Heart left ventricle (tissue), 16 donors: ENCODE results near the gene HERC2. TPM values are rescaled to one million over a fixed set of nuclear protein-coding genes. Genes with fewer than 3 reads are reported as not detected.
"Not testable (repeated sequence)": the region's sequence is repeated elsewhere in the genome, so short reads cannot be mapped to it uniquely, and the experiment has no call there.

ENCODE experiments used
- ATAC-seq, 4 donors: fragments of 200-7000 bp; cut with Tn5 transposase; one replicate each; pipeline ENCODE4 v1.9.1; 2020 to 2022; ENCODE audit warnings: moderate library complexity in 4 of 4, mild to moderate bottlenecking in 3 of 4, moderate number of reproducible peaks in 1 of 4
- DNase-seq, 5 donors: peaks; one replicate each; pipeline ENCODE4 v3.0.0-alpha.2; 2020
- H3K27ac ChIP-seq, 12 donors: fragments of 200-600 bp; sonication (generic) in 4 of 12; one replicate each; pipeline versions ENCODE4 v1.5.0 to v1.8.0; 2016 to 2022; ENCODE audit warnings: mild to moderate bottlenecking in 2 of 12
- H3K27me3 ChIP-seq, 9 donors: fragments of 200-600 bp; sonication (generic) in 2 of 9; one replicate each; pipeline versions ENCODE4 v1.5.1 to v1.8.0; 2016 to 2022; ENCODE audit warnings: mild to moderate bottlenecking in 3 of 9
- H3K36me3 ChIP-seq, 9 donors: fragments of 200-600 bp; sonication (generic) in 2 of 9; one replicate each; pipeline versions ENCODE4 v1.5.0 to v1.8.0; 2018 to 2022; ENCODE audit warnings: mild to moderate bottlenecking in 2 of 9
- H3K4me1 ChIP-seq, 12 donors: fragments of 200-600 bp; sonication (generic) in 4 of 12; one replicate each; pipeline versions ENCODE4 v1.5.0 to v1.8.0; 2016 to 2022; ENCODE audit warnings: mild to moderate bottlenecking in 3 of 12
- H3K4me3 ChIP-seq, 12 donors: fragments of 200-600 bp; sonication (generic) in 4 of 12; one replicate each; pipeline versions ENCODE4 v1.5.0 to v1.8.0; 2017 to 2022; ENCODE audit warnings: mild to moderate bottlenecking in 9 of 12, moderate library complexity in 4 of 12
- H3K9me3 ChIP-seq, 12 donors: fragments of 200-600 bp; sonication (generic) in 4 of 12; one replicate each; pipeline versions ENCODE4 v1.5.0 to v1.8.0; 2016 to 2022; ENCODE audit warnings: mild to moderate bottlenecking in 1 of 12
- WGBS, 4 donors: extraction: QIAGEN DNeasy Blood & Tissue Kit in 2 of 4; methylation state at CpG; one replicate each; pipeline versions ENCODE4 v1.1.5 to v1.1.7; 2013 to 2018; 5-methylcytosine and 5-hydroxymethylcytosine counted together
- intact Hi-C, 10 donors: fragments of 100-400 bp; cut with DNase I; formaldehyde crosslinking; loops; one replicate each; pipeline versions ENCODE4 v1.11.1 to v1.14.2; 2022
- long read RNA-seq, 3 donors: library from polyadenylated mRNA; unstranded; transcript quantifications; one replicate each; pipeline ENCODE4 v2.0.0, GENCODE V29; 2020 to 2021
- polyA plus RNA-seq, 2 donors: library from polyadenylated mRNA; stranded (reverse); fragments of 200-250 nt; gene quantifications; one replicate each; pipeline ENCODE4 v1.2.3, GENCODE V29; 2013
- total RNA-seq, 9 donors: library from RNA; depleted of rRNA in 2 of 9; stranded (reverse); fragments of >200 nt in 2 of 9; fragmentation: NEBNext Ultra II Directional in 3 of 9; extraction: Animal tissue kit (Norgen Biotek cat#: 25700) in 3 of 9; gene quantifications; one replicate each; pipeline versions ENCODE4 v1.1.0 to v1.2.4, GENCODE V29; 2016 to 2023
- donor health status: ischemic (EF 13 %, LVEDD 7.1; RV severe dilation, severe dysfunction).
- donor health status: healthy with polysubstance abuse.
- donor health status: DM: no; HTN: yes; CAD: no.
- donor health status: DM: no; HTN: no; CAD: no.
- donor health status: ischemic (EF 25% LVEDD 6.9; RV normal size, moderate dysfunction).
- donor health status: ischemic (EF 25% LVEDD 5.7; RV mildly dilated, moderate dysfunction).
- donor health status: healthy.
- donor health status: DM: yes; HTN: yes; CAD: no.
- donor health status: ischemic (EF 35%, LVEDD 5.7; RV mildly dilated, moderate dysfunction).
- donor health status: nonischemic (EF 11% LVEDD 7.7; RV severe dilation, severe dysfunction).
- donor health status: DM: yes; HTN: yes; CAD: no.
- donor health status: PGD.
- donor health status: ischemic (EF 29% LVEDD 5.4; RV normal size, mild dysfunction).
- donor health status: nonischemic (EF 23%, LVEDD 6.1; RV moderate dilation, normal function).

The HERC2 gene, protein sequence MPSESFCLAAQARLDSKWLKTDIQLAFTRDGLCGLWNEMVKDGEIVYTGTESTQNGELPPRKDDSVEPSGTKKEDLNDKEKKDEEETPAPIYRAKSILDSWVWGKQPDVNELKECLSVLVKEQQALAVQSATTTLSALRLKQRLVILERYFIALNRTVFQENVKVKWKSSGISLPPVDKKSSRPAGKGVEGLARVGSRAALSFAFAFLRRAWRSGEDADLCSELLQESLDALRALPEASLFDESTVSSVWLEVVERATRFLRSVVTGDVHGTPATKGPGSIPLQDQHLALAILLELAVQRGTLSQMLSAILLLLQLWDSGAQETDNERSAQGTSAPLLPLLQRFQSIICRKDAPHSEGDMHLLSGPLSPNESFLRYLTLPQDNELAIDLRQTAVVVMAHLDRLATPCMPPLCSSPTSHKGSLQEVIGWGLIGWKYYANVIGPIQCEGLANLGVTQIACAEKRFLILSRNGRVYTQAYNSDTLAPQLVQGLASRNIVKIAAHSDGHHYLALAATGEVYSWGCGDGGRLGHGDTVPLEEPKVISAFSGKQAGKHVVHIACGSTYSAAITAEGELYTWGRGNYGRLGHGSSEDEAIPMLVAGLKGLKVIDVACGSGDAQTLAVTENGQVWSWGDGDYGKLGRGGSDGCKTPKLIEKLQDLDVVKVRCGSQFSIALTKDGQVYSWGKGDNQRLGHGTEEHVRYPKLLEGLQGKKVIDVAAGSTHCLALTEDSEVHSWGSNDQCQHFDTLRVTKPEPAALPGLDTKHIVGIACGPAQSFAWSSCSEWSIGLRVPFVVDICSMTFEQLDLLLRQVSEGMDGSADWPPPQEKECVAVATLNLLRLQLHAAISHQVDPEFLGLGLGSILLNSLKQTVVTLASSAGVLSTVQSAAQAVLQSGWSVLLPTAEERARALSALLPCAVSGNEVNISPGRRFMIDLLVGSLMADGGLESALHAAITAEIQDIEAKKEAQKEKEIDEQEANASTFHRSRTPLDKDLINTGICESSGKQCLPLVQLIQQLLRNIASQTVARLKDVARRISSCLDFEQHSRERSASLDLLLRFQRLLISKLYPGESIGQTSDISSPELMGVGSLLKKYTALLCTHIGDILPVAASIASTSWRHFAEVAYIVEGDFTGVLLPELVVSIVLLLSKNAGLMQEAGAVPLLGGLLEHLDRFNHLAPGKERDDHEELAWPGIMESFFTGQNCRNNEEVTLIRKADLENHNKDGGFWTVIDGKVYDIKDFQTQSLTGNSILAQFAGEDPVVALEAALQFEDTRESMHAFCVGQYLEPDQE (N-terminal part only)
- total RNA-seq (10 to 100 TPM; 38.0 to 70.5 (median 59.6) TPM), polyA plus RNA-seq (10 to 100 TPM; 25.9 to 49.0 TPM)
- long read RNA-seq, donor 1, partial matches to known transcripts, result 44 of 47 reads
- long read RNA-seq, donor 1, other reads (novel, unspliced or antisense), result 3 of 47 reads
- long read RNA-seq, donor 2, partial matches to known transcripts, result 51 of 58 reads
- long read RNA-seq, donor 2, other reads (novel, unspliced or antisense), result 5 of 58 reads
- long read RNA-seq, donor 3, partial matches to known transcripts, result 35 of 45 reads
- long read RNA-seq, donor 3, other reads (novel, unspliced or antisense), result 6 of 45 reads

DNA sequence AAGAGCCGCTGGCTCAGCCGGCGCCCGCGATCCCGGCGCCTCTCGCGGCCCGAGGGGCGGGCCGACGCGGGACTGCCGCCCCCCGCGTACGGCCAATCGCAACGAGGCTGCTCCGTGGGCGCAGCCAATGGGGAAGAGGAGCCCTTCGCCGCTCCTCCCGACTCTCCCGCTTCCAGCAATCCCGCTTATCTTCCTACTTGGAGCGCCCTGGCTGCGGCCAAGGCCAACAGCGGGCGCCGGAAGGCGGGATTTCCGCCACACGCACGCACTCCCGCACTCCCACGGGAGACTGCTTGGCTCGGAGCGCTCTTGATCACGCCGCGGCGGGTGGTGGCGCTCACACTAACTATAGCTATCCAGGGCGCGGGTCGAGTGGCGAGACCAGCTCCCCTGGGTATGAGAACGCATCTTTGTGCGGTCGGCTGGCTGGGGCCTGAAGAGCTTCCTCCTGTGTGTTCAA is at the start of gene HERC2:
Gene HERC2, minus strand, starts transcription at position 51 of the 460 bp plus-strand sequence. CDS start 746 bp downstream, outside the sequence.
- Histone ChIP-seq H3K27ac (peak within 1 kb of the TSS in 6 of 12 donors; percentile 26 to 50 (median 39)), H3K4me3 (peak within 1 kb of the TSS in 10 of 12 donors; percentile 29 to 54 (median 48)), H3K36me3 (peaks cover 0 to 18% (median 11%) of the 10 kb centered on the region in 9 donors)
- intact Hi-C loops, H3K27me3 ChIP-seq, H3K4me1 ChIP-seq, H3K9me3 ChIP-seq, ATAC-seq: not testable (repeated sequence)
- DNase-seq, result peak in 1 of 5 donors; percentile 55
- WGBS, 4 donors, result no CpG with 5 or more reads among the region's 52 CpGs

DNA sequence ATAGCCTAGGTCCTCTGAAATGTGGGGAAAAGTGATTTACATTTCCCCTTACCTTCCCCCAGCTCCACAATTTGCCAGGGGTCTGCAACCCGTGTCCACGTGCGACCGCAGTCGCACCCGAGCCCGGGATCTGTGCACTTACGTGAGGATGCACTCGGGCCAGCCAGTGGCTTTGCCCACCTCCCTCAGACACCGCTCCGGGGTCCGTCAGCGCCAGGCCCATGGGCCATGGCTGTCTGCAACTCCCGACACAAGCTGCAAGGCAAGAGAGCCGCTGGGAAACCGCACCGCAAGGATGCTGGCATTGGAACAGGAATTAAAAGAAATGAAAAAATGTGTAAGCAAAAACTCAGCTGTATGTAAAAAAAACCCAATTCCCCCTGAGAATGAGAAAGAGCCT is 43.5 kb upstream of the HERC2 start:
- intact Hi-C loops, H3K4me1 ChIP-seq, DNase-seq, H3K36me3 ChIP-seq, H3K4me3 ChIP-seq, H3K9me3 ChIP-seq, H3K27me3 ChIP-seq, H3K27ac ChIP-seq, ATAC-seq: not testable (repeated sequence)
- WGBS, 4 donors, result 88 to 100% (median 95%) methylated on average over 2 to 12 of the region's 17 CpGs; no CpG with 5 or more reads in 1 of the 4 donors

DNA sequence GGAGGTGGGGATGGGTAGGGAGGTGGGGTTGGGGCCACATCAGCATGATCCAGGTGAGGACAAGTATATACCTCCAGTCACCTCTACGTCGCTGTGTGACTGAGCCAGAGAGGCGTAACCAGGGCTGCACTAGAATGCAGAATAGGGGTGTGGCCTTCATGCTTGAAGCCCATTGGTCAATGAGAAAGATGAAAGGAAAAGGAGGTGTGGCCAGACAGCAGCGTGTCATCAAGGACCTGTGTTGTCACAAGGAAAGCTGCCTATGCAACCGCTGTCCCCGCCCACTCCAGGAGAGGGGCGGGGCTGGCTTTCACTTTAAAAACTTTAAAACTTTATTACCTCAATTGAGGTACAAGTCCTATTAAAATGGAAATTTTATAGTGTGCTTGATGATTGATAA is 36.0 kb upstream of the HERC2 start, which contains the start of gene GOLGA6L24:
Gene GOLGA6L24, minus strand, starts transcription at position 101 of the 400 bp plus-strand sequence. Its CDS starts 61 bp downstream, at position 40.
- H3K4me3 ChIP-seq, H3K9me3 ChIP-seq, intact Hi-C loops, H3K36me3 ChIP-seq, ATAC-seq, H3K27me3 ChIP-seq, DNase-seq, H3K27ac ChIP-seq, H3K4me1 ChIP-seq: not testable (repeated sequence)
- WGBS, 4 donors, result no CpG with 5 or more reads among the region's 7 CpGs

DNA sequence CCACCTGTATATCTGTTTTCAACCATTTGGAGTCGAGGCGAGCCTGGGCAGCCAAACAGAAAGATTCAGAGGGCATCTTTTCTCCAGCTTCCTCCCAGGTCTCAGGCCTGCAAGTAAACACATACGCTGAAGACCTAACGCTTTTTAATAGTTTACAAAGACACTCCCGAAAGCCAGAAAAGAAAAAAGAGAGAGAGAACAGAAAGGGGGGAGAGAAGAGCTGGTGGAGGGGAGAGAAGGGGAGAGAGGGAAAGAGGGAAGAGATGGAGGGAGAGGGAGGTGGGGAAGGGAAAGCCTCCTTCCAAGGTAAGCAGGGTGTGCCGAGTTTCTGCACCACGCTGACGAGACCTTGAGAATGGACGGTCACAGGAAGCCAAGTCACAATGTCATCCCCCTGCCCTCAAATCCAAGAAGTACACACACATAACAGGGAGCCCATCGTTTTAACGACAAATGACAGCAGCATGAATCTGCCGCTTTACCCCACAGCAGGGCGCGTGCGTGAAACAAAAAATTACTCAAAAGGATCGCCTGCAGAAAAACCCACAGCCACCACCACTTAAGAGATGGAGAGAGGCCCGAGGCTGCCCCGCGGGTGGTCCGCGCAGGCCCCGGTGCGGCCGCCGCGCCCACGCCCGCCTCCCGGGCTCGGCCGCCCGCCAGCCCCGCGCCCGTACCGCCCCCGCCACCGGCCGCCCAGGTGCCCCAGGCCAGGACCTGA is 461 bp downstream of the HERC2 start:
- H3K27me3 ChIP-seq, DNase-seq, intact Hi-C loops, H3K9me3 ChIP-seq, ATAC-seq, H3K4me1 ChIP-seq: not testable (repeated sequence)
- Histone ChIP-seq H3K4me3 (peak overlapping the region in 10 of 12 donors; percentile 29 to 54 (median 48)), H3K27ac (peak overlapping the region in 6 of 12 donors; percentile 26 to 50 (median 39)), H3K36me3 (peaks cover 0 to 23% (median 14%) of the 10 kb centered on the region in 9 donors)
- 0 to 6% (median 1%) methylated on average over 5 to 16 of the region's 39 CpGs for WGBS, 4 donors

DNA sequence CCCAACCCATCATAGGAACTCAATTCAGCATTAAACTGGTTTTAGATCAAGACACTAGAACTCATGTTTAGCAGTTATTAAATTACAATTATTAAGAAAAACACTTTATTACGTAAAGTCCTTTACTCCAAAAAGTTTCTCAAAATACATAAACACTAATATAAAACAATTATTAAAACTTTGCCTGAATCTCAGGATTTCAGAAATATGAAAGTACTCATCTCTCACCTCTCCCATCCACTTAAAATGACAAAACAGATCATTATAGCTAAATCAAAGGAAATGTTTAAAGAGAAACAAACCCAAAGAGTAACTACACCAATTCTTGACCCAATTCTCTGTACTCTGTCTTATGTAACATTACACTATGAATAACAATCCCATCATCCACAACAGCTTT is 2.3 kb downstream of the HERC2 start:
- Histone ChIP-seq H3K4me3 (peak overlapping the region in 1 of 12 donors; percentile 9), H3K36me3 (peaks cover 0 to 38% (median 17%) of the 10 kb centered on the region in 9 donors), H3K4me1 (peaks cover 0 to 12% (median 0%) of the 10 kb centered on the region in 12 donors)
- H3K9me3 ChIP-seq, intact Hi-C loops, DNase-seq, H3K27me3 ChIP-seq, ATAC-seq, H3K27ac ChIP-seq: not testable (repeated sequence)
- WGBS, 4 donors, result 97 to 100% (median 98%) methylated on average over 1 of the region's 1 CpG

DNA sequence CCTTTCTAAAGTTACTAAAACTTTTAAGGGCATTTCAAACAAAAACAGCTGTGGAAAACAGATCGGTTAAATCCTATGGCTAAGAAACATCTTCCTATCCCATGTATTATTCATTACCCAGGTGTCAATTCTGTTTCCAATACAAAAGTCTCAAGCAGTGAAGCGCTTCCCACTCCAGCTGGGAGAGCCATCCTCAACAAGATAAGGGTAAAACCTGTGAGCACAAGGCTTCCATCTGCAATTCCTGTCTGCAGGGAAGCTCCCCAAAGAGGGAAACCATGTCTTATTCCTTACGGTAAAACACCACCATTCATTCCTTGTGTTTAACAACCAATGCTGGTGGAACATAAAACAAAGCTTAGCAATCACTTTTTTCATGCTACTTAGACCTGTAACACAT is 3.2 kb downstream of the HERC2 start:
- H3K9me3 ChIP-seq, ATAC-seq, DNase-seq, H3K27me3 ChIP-seq, H3K4me3 ChIP-seq, H3K27ac ChIP-seq, intact Hi-C loops: not testable (repeated sequence)
- WGBS, 4 donors, result 63 to 86% methylated on average over 1 of the region's 3 CpGs; no CpG with 5 or more reads in 2 of the 4 donors
- H3K4me1 ChIP-seq, result peaks cover 0 to 13% (median 0%) of the 10 kb centered on the region in 12 donors
- peaks cover 0 to 43% (median 21%) of the 10 kb centered on the region in 9 donors for H3K36me3 ChIP-seq

DNA sequence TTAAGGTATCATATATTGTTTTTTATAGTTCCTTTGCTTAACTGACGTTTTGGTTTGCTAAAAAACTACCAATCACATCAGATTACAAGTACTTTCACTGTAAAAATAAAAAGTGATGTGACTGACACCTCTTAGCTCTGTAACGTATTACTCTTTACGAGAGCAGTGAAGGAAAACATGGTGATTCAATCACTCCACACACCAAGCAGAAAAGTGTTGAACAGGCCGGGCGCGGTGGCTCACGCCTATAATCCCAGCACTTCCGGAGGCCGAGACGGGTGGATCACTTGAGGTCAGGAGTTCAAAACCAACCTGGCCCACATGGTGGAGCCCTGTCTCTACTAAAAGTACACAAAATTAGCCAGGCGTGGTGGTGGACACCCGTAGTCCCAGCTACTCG is 3.9 kb downstream of the HERC2 start:
- DNase-seq, H3K27me3 ChIP-seq, intact Hi-C loops, H3K9me3 ChIP-seq, H3K27ac ChIP-seq, ATAC-seq, H3K4me3 ChIP-seq: not testable (repeated sequence)
- H3K4me1 ChIP-seq, result peaks cover 0 to 13% (median 0%) of the 10 kb centered on the region in 12 donors
- WGBS, 4 donors, result 88 to 93% (median 92%) methylated on average over 13 of the region's 13 CpGs
- peaks cover 0 to 47% (median 24%) of the 10 kb centered on the region in 9 donors for H3K36me3 ChIP-seq

DNA sequence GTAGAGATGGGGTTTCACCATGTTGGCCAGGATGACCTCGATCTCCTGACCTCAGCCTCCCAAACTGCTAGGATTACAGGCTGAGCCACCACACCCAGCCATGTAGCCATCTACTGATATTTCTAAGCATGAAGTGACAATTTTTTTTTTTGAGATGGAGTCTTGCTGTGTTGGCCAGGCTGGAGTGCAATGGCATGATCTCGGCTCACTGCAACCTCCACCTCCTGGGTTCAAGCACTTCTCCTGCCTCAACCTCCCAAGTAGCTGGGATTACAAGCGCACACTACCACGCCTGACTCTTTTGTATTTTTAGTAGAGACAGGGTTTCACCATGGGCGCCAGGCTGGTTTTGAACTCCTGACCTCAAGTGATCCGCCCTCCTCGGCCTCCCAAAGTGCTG is 5.0 kb downstream of the HERC2 start:
- 98 to 99% (median 98%) methylated on average over 7 of the region's 7 CpGs for WGBS, 4 donors
- DNase-seq, H3K9me3 ChIP-seq, H3K4me3 ChIP-seq, ATAC-seq, H3K27ac ChIP-seq, intact Hi-C loops, H3K27me3 ChIP-seq: not testable (repeated sequence)
- Histone ChIP-seq H3K36me3 (peaks cover 0 to 47% (median 24%) of the 10 kb centered on the region in 9 donors), H3K4me1 (peaks cover 0 to 13% (median 0%) of the 10 kb centered on the region in 12 donors)
